ENCODE results near the gene PRPF6. TPM values are rescaled to one million over a fixed set of nuclear protein-coding genes. Genes with fewer than 3 reads are reported as not detected.

Gene PRPF6
- total and polyA plus RNA-seq, 2 of the 13 experiments (the other 11 are each of a cell fraction or from before 2014, with no cell fraction given): 63.7 to 101 TPM

DNA sequence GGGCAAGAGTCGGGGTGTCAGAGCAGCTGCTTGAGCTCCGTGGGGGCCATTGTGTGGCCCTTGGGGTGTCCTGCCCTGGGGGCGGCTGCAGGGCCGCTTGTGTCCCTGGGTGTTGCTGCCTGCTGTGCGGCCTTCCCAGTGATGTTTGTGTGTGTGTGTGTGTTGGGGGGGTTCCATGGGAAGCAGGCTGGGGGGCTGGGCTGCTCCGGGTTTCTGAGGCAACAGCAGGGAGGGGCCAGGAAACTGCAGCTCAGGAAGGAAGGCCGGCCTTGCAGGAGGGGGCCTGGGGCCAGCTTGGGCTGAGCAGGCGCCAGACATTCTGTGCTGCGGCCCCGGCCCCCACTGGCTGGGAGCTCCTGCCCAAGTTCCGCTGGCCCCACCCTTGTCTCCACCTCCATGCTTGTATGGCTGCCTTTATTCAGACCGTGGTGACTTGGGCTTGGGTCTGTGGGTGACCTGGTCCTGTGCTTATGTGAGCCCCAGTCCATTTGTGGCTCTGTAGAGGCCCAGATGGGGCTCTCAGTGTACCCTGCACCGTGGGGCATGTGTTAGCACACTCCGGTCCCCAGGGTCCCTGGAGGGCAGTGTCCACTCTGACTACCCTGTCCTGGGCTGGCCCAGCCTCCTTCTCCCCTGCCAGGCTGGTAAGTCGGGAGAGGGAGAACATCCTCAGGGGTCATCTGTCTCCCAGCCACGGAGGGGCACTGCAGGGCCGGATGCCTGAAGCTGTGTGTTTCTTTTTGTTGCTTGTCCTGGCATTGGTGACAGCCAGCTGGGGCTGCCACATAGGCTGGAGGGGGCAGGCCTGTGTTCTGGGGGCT lies 73.1 kb downstream of the PRPF6 start (continued):
- TF ChIP-seq, protein P1, sequence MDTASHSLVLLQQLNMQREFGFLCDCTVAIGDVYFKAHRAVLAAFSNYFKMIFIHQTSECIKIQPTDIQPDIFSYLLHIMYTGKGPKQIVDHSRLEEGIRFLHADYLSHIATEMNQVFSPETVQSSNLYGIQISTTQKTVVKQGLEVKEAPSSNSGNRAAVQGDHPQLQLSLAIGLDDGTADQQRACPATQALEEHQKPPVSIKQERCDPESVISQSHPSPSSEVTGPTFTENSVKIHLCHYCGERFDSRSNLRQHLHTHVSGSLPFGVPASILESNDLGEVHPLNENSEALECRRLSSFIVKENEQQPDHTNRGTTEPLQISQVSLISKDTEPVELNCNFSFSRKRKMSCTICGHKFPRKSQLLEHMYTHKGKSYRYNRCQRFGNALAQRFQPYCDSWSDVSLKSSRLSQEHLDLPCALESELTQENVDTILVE (CRISPR knock-in tag; IDR thresholded peaks at IDR 0.05): peak; percentile 73
- TF ChIP-seq ZNF33A (CRISPR knock-in tag; IDR thresholded peaks at IDR 0.05; ENCODE audit: borderline replicate concordance): no peak
- peak; percentile 85 for TF ChIP-seq UBTF (CRISPR knock-in tag; IDR thresholded peaks at IDR 0.05)
- TF ChIP-seq ZIK1 (CRISPR knock-in tag; IDR thresholded peaks at IDR 0.05; ENCODE audit: borderline replicate concordance, low read depth): no peak
- TF ChIP-seq, protein P2, sequence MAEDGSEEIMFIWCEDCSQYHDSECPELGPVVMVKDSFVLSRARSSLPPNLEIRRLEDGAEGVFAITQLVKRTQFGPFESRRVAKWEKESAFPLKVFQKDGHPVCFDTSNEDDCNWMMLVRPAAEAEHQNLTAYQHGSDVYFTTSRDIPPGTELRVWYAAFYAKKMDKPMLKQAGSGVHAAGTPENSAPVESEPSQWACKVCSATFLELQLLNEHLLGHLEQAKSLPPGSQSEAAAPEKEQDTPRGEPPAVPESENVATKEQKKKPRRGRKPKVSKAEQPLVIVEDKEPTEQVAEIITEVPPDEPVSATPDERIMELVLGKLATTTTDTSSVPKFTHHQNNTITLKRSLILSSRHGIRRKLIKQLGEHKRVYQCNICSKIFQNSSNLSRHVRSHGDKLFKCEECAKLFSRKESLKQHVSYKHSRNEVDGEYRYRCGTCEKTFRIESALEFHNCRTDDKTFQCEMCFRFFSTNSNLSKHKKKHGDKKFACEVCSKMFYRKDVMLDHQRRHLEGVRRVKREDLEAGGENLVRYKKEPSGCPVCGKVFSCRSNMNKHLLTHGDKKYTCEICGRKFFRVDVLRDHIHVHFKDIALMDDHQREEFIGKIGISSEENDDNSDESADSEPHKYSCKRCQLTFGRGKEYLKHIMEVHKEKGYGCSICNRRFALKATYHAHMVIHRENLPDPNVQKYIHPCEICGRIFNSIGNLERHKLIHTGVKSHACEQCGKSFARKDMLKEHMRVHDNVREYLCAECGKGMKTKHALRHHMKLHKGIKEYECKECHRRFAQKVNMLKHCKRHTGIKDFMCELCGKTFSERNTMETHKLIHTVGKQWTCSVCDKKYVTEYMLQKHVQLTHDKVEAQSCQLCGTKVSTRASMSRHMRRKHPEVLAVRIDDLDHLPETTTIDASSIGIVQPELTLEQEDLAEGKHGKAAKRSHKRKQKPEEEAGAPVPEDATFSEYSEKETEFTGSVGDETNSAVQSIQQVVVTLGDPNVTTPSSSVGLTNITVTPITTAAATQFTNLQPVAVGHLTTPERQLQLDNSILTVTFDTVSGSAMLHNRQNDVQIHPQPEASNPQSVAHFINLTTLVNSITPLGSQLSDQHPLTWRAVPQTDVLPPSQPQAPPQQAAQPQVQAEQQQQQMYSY (CRISPR knock-in tag; IDR thresholded peaks at IDR 0.05): peak; percentile 43
- peak; percentile 27 for TF ChIP-seq ZNF883 (CRISPR knock-in tag; IDR thresholded peaks at IDR 0.05; ENCODE audit: not compliant biosample characterization)
- no peak; the same call in 1 of the 2 replicates for TF ChIP-seq ZZZ3 (CRISPR knock-in tag; IDR thresholded peaks at IDR 0.05; ENCODE audit: borderline replicate concordance)
- no peak for TF ChIP-seq REST (IDR thresholded peaks at IDR 0.05; ENCODE audit: borderline replicate concordance in 1 of 2, low read depth in 1 of 2, low read length in 2 of 2)
- no peak for TF ChIP-seq ISX (CRISPR knock-in tag; conservative IDR thresholded peaks at IDR 0.05)
- TF ChIP-seq HNRNPUL1 (IDR thresholded peaks at IDR 0.05; ENCODE audit: low read depth, low read length): no peak
- TF ChIP-seq SAP130 (CRISPR knock-in tag; IDR thresholded peaks at IDR 0.05; ENCODE audit: low read depth): peak; percentile 93
- TF ChIP-seq CHD4 (IDR thresholded peaks at IDR 0.05; ENCODE audit: borderline replicate concordance, low read length): no peak
- TF ChIP-seq, protein P3, sequence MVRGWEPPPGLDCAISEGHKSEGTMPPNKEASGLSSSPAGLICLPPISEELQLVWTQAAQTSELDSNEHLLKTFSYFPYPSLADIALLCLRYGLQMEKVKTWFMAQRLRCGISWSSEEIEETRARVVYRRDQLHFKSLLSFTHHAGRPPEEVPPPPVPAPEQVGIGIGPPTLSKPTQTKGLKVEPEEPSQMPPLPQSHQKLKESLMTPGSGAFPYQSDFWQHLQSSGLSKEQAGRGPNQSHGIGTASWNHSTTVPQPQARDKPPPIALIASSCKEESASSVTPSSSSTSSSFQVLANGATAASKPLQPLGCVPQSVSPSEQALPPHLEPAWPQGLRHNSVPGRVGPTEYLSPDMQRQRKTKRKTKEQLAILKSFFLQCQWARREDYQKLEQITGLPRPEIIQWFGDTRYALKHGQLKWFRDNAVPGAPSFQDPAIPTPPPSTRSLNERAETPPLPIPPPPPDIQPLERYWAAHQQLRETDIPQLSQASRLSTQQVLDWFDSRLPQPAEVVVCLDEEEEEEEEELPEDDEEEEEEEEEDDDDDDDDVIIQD (CRISPR knock-in tag; IDR thresholded peaks at IDR 0.05; ENCODE audit: low read depth): peak; percentile 70
- peak; percentile 90; the same call in 1 of the 2 replicates for TF ChIP-seq RELA (CRISPR knock-in tag; IDR thresholded peaks at IDR 0.05)

All from HepG2 (cell line).